Activated CD4-positive, alpha-beta T cell treated with anti-CD3 and anti-CD28 coated beads, Interleukin-2, amount 10 ng/mL, durations not matched to agents 24 days and 14 days (primary cell): ENCODE measurements around the gene KLK12. TPM values are rescaled to one million over a fixed set of nuclear protein-coding genes. Genes with fewer than 3 reads are reported as not detected.

ENCODE experiments used
- total RNA-seq: library from RNA; stranded (reverse); gene quantifications from 2 replicates; pipeline ENCODE4 v1.2.3, GENCODE V29; 2022

Gene KLK12
- total RNA-seq, 1 donor from 2014 or later, result not detected

Other genes starting within 250 kb of the KLK12 start
- not detected in 2 replicates for gene ACP4, start 244.6 kb downstream of the KLK12 start, total RNA-seq
- 3.0 TPM in 2 replicates for gene KLK1, start 211.2 kb downstream of the KLK12 start, total RNA-seq
- not detected in 2 replicates for gene KLK15, start 201.4 kb downstream of the KLK12 start, total RNA-seq
- gene KLK3, start 180.1 kb downstream of the KLK12 start, total RNA-seq, result not detected in 2 replicates
- gene KLK2, start 161.6 kb downstream of the KLK12 start, total RNA-seq, result 0.33 and 0.75 TPM in 2 replicates
- not detected in 2 replicates for gene KLK4, start 123.6 kb downstream of the KLK12 start, total RNA-seq
- gene KLK5, start 82.0 kb downstream of the KLK12 start, total RNA-seq, result not detected in 2 replicates
- not detected in 2 replicates for gene KLK6, start 65.4 kb downstream of the KLK12 start, total RNA-seq
- gene KLK7, start 51.1 kb downstream of the KLK12 start, total RNA-seq, result not detected in 2 replicates
- gene KLK8, start 33.4 kb downstream of the KLK12 start, total RNA-seq, result not detected in 2 replicates
- gene KLK10, start 15.3 kb downstream of the KLK12 start, total RNA-seq, result not detected in 2 replicates
- gene KLK11, start 8.4 kb downstream of the KLK12 start, total RNA-seq, result not detected in 2 replicates
- not detected in 2 replicates for gene KLK13, start 30.1 kb upstream of the KLK12 start, total RNA-seq
- gene KLK14, start 47.9 kb upstream of the KLK12 start, total RNA-seq, result 0.91 and 1.1 TPM in 2 replicates
- 12.8 and 13.4 TPM in 2 replicates for gene CTU1, start 73.4 kb upstream of the KLK12 start, total RNA-seq
- 0.33 and 0.52 TPM in 2 replicates for gene SIGLEC9, start 89.9 kb upstream of the KLK12 start, total RNA-seq
- gene SIGLEC7, start 107.3 kb upstream of the KLK12 start, total RNA-seq, result not detected in 2 replicates
- gene CD33, start 190.1 kb upstream of the KLK12 start, total RNA-seq, result 6.5 and 8.7 TPM in 2 replicates
- gene SIGLECL1, start 216.1 kb upstream of the KLK12 start, total RNA-seq, result not detected in 2 replicates